Measurements from ENCODE around the gene MLPH.

DNA sequence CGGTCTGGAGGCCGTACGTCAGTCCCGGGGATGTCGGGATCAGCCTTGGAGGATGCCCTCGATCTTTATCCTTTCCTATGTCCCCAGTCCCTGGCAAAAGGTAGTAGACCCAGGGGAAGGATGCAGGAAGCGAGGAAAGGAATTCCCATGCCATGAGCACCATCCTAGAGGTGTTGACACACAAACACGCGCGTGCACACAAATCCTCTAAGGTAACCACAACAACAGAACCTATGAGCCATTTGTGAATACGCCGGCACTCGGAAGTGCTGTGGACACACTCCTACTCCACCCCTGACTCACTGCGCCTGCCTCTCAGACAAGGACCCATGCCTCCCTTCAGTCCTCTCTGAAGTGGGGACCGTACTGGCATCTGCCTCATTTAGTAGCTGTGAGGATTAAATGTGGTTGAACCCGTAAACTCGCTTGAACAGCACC, 11.3 kb upstream of the MLPH start:
- TF ChIP-seq, protein P1, sequence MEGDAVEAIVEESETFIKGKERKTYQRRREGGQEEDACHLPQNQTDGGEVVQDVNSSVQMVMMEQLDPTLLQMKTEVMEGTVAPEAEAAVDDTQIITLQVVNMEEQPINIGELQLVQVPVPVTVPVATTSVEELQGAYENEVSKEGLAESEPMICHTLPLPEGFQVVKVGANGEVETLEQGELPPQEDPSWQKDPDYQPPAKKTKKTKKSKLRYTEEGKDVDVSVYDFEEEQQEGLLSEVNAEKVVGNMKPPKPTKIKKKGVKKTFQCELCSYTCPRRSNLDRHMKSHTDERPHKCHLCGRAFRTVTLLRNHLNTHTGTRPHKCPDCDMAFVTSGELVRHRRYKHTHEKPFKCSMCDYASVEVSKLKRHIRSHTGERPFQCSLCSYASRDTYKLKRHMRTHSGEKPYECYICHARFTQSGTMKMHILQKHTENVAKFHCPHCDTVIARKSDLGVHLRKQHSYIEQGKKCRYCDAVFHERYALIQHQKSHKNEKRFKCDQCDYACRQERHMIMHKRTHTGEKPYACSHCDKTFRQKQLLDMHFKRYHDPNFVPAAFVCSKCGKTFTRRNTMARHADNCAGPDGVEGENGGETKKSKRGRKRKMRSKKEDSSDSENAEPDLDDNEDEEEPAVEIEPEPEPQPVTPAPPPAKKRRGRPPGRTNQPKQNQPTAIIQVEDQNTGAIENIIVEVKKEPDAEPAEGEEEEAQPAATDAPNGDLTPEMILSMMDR (IDR thresholded peaks at IDR 0.05; ENCODE audit: insufficient read depth, low read length): no peak
- TF ChIP-seq POLR2AphosphoS5 (IDR thresholded peaks at IDR 0.05; ENCODE audit: low read depth) (no peak), GABPA (IDR thresholded peaks at IDR 0.05; ENCODE audit: low read depth) (no peak), SPI1 (IDR thresholded peaks at IDR 0.05; ENCODE audit: borderline replicate concordance, low read depth) (no peak)
- TF ChIP-seq, protein P2, sequence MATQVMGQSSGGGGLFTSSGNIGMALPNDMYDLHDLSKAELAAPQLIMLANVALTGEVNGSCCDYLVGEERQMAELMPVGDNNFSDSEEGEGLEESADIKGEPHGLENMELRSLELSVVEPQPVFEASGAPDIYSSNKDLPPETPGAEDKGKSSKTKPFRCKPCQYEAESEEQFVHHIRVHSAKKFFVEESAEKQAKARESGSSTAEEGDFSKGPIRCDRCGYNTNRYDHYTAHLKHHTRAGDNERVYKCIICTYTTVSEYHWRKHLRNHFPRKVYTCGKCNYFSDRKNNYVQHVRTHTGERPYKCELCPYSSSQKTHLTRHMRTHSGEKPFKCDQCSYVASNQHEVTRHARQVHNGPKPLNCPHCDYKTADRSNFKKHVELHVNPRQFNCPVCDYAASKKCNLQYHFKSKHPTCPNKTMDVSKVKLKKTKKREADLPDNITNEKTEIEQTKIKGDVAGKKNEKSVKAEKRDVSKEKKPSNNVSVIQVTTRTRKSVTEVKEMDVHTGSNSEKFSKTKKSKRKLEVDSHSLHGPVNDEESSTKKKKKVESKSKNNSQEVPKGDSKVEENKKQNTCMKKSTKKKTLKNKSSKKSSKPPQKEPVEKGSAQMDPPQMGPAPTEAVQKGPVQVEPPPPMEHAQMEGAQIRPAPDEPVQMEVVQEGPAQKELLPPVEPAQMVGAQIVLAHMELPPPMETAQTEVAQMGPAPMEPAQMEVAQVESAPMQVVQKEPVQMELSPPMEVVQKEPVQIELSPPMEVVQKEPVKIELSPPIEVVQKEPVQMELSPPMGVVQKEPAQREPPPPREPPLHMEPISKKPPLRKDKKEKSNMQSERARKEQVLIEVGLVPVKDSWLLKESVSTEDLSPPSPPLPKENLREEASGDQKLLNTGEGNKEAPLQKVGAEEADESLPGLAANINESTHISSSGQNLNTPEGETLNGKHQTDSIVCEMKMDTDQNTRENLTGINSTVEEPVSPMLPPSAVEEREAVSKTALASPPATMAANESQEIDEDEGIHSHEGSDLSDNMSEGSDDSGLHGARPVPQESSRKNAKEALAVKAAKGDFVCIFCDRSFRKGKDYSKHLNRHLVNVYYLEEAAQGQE (IDR thresholded peaks at IDR 0.05; ENCODE audit: insufficient replicate concordance, low read depth): no peak

All from HL-60 (cell line).